Measurements from ENCODE around the gene FAM222B. TPM values are rescaled to one million over a fixed set of nuclear protein-coding genes. Genes with fewer than 3 reads are reported as not detected.

Gene FAM222B
- polyA plus RNA-seq, 1 experiment, result 8.3 TPM

DNA sequence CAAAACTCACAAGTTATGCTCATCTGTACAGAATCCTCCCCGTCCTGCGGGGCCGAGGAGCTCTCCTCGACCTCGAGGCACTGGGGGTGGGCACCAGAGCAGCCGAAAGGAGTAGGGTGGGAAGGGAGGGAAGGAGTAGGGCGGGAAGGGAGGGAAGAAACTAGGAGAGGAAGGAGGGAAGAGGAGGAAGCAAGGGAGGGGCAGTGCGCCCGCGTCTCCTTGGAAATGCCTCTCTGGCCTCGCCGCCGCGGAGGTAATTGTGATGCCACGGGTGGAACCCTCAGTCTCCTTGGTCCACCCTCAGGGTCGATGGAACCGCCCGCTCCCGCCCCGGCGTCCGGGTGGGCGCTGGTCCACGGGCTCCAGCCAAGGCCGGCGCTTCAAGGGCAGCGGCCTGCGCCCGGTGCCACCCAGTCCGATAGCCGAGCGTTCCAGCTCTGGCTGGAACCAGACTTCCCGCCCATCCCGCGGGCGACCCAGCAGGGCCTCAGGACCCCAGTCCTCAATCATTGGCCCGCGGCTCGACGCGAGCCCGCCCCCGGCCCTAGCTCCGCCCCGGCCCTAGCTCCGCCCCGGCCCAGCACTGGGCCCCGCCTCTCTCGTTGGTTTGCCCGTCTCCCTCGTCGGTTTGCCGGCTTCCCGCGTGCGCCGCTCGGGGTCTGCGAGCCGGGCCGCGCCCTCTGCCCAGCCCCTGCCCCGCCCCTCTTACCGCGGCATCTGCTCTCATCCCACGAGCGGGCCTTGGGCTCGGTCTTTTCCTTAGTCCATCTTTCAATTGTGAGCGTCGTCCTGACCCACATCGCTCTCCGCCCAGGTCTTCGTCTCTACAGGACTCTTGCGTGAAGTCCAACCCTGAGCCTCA lies 131.5 kb downstream of the FAM222B start:
- POLR2A ChIA-PET, result interaction anchor here (0.6 to 2.6 kb wide), 11 partner anchors 9 to 349 kb away, joined by 3 to 40 read pairs (median 4); partner anchors contain the start of genes FAM222B, RPL23A, SDF2 and SUPT6H
- H3K27ac ChIP-seq (ENCODE audit: low read depth, low read length), result peak overlapping the region; percentile 78
- CTCF ChIA-PET, result interaction anchor here (0.9 to 2.0 kb wide), 4 partner anchors 8 to 65 kb away, joined by 3 to 6 read pairs (median 5); partner anchors contain the start of genes RPL23A and TLCD1
- H3K9me3 ChIP-seq (ENCODE audit: control insufficient read depth, insufficient read depth, low read length), result no peaks in the 10 kb centered on the region
- peak; percentile 68 for DNase-seq (ENCODE audit: low read depth, low spot score)
- TF ChIP-seq CTCF (IDR thresholded peaks at IDR 0.05; ENCODE audit: low read depth, low read length), result no peak
- no peaks in the 10 kb centered on the region for H3K27me3 ChIP-seq (ENCODE audit: control insufficient read depth, insufficient read depth, low read length)
- H3K4me3 ChIP-seq (ENCODE audit: low read depth, low read length), result peak overlapping the region; percentile 64

DNA sequence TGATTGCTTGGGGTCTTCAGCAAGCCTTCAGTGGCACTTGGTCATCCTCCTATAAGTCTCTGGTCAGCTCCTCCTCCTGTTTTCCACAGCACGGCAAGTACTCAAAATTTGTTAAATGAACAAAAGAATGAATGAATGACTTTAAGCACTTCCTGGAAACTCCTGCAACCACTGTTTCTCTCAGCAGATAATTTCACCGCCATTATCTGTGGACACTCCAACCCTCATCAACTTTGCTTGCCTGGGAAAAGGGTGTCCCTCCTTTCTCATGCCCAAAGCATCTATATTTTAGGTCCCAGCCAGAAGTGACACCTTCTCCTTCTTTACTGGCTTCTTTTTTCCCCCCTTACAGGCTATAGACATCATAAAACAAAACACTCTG lies 135.3 kb downstream of the FAM222B start:
- ChIA-PET CTCF (no interaction called here), POLR2A (no interaction called here)
- TF ChIP-seq CTCF (IDR thresholded peaks at IDR 0.05; ENCODE audit: low read depth, low read length), result no peak
- H3K4me3 ChIP-seq (ENCODE audit: low read depth, low read length), result no peak overlapping the region
- no peaks in the 10 kb centered on the region for H3K9me3 ChIP-seq (ENCODE audit: control insufficient read depth, insufficient read depth, low read length)
- H3K27ac ChIP-seq (ENCODE audit: low read depth, low read length), result no peak overlapping the region
- no peak for DNase-seq (ENCODE audit: low read depth, low spot score)
- no peaks in the 10 kb centered on the region for H3K27me3 ChIP-seq (ENCODE audit: control insufficient read depth, insufficient read depth, low read length)

DNA sequence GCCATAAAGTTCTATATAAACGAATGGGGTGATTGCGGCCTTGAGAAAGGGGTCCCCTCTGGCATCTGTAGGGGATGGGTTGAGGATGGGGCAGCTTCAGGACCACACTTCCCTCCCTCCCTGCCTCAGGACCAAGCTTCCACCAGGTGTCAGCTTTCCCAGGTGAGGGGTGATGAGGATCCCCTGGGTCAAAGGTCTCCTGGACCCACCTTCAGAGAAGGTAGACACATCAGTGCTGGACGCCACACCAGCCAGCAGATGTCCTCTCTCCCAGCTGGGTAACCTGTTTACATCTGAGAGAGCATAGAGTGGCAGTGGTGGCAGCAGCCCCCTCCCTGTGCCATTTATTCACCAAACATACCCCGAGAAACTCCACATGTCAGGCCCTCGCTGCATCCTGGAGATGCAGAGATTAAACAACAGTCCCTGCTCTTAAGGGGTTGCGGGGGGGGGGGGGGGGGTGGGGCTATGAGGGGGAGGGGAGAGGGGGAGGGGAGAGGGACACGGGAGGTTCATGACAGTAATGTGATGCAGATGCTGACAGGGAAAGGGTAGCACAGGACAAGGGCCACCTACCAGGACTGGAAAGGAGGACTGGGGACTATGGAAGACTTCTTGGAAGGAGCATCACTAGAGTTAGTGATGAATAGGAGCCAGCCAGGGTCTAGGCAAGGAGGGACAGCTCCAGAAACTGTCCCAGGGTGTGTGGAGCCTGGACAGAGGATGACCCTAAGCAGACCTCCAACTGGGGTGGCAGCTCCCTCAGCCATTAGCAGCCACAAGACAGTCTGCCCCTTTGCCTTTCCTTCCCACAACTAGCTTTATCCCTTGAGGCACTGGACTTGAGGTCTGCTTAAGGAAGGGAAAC lies 135.9 kb downstream of the FAM222B start:
- Histone ChIP-seq H3K9me3 (ENCODE audit: control insufficient read depth, insufficient read depth, low read length) (no peaks in the 10 kb centered on the region), H3K4me3 (ENCODE audit: low read depth, low read length) (no peak overlapping the region), H3K27me3 (ENCODE audit: control insufficient read depth, insufficient read depth, low read length) (no peaks in the 10 kb centered on the region), H3K27ac (ENCODE audit: low read depth, low read length) (no peak overlapping the region)
- TF ChIP-seq CTCF (IDR thresholded peaks at IDR 0.05; ENCODE audit: low read depth, low read length), result no peak
- ChIA-PET CTCF (no interaction called here), POLR2A (no interaction called here)
- no peak for DNase-seq (ENCODE audit: low read depth, low spot score)

Small RNAs within 50 kb of the gene (small RNA-seq; reads per million reads assigned to genes)
- not detected for gene RF00019 (ENCODE audit: insufficient read length, low read depth)
- not detected for gene SNORD42A (ENCODE audit: insufficient read length, low read depth)
- 1.3 reads per million for gene SNORD42B (ENCODE audit: insufficient read length, low read depth)
- not detected for gene SNORD4A (ENCODE audit: insufficient read length, low read depth)
- gene SNORD4B (ENCODE audit: insufficient read length, low read depth), result not detected

Other genes with a start within 250 kb of the FAM222B start
- gene SPAG5, start 243.8 kb downstream of the FAM222B start, polyA plus RNA-seq (2011; rRNA removed), result 17.0 and 17.4 TPM in 2 replicates
- gene RSKR, start 228.6 kb downstream of the FAM222B start, polyA plus RNA-seq (2011; rRNA removed), result 4.6 and 6.0 TPM in 2 replicates
- gene BLTP2, start 197.6 kb downstream of the FAM222B start, polyA plus RNA-seq (2011; rRNA removed), result 141 and 156 TPM in 2 replicates
- 76.1 and 79.4 TPM in 2 replicates for gene SDF2, start 180.9 kb downstream of the FAM222B start, polyA plus RNA-seq (2011; rRNA removed)
- gene SUPT6H, start 180.6 kb downstream of the FAM222B start, polyA plus RNA-seq (2011; rRNA removed), result 41.0 and 52.2 TPM in 2 replicates
- 0.51 and 0.52 TPM in 2 replicates for gene PROCA1, start 130.9 kb downstream of the FAM222B start, polyA plus RNA-seq (2011; rRNA removed)
- 389 and 428 TPM in 2 replicates for gene RAB34, start 124.9 kb downstream of the FAM222B start, polyA plus RNA-seq (2011; rRNA removed)
- 1,337 and 1,690 TPM in 2 replicates for gene RPL23A, start 122.8 kb downstream of the FAM222B start, polyA plus RNA-seq (2011; rRNA removed)
- 11.8 and 13.1 TPM in 2 replicates for gene TLCD1, start 116.6 kb downstream of the FAM222B start, polyA plus RNA-seq (2011; rRNA removed)
- gene NEK8, start 114.0 kb downstream of the FAM222B start, polyA plus RNA-seq (2011; rRNA removed), result 2.5 and 3.0 TPM in 2 replicates
- 26.1 and 38.8 TPM in 2 replicates for gene TRAF4, start 98.8 kb downstream of the FAM222B start, polyA plus RNA-seq (2011; rRNA removed)
- 45.7 and 54.4 TPM in 2 replicates for gene ERAL1, start 12.2 kb upstream of the FAM222B start, polyA plus RNA-seq (2011; rRNA removed)
- gene FLOT2, start 54.9 kb upstream of the FAM222B start, polyA plus RNA-seq (2011; rRNA removed), result 80.5 and 83.9 TPM in 2 replicates
- 2.9 and 3.1 TPM in 2 replicates for gene DHRS13, start 60.3 kb upstream of the FAM222B start, polyA plus RNA-seq (2011; rRNA removed)
- gene PHF12, start 108.7 kb upstream of the FAM222B start, polyA plus RNA-seq (2011; rRNA removed), result 13.6 and 17.8 TPM in 2 replicates
- not detected in 2 replicates for gene SEZ6, start 163.2 kb upstream of the FAM222B start, polyA plus RNA-seq (2011; rRNA removed)
- gene PIPOX, start 200.4 kb upstream of the FAM222B start, polyA plus RNA-seq (2011; rRNA removed), result 0.74 and 0.79 TPM in 2 replicates